ENCODE data around the gene DIO1. TPM values are rescaled to one million over a fixed set of nuclear protein-coding genes. Genes with fewer than 3 reads are reported as not detected.

The DIO1 gene
- polyA plus RNA-seq, 1 donor from 2014 or later: not detected

DNA sequence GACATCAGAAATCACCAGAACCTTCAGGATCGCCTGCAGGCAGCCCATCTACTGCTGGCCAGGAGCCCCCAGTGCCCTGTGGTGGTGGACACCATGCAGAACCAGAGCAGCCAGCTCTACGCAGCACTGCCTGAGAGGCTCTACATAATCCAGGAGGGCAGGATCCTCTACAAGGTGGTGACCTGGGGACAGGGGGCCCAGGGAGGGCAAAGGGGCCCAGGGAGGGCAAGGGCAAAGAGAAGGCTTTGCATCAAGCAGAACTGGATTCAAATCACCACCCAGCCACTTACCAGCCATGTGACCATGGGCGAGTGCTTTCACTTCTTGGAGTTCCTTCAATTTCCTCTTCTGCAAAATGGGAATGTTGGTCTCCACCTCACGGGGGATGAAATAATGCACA is 12.1 kb downstream of the DIO1 start:
- H3F3A ChIP-seq (ENCODE audit: insufficient read depth, low read length, poor library complexity, severe bottlenecking): no peaks in the 10 kb centered on the region
- no peaks in the 10 kb centered on the region for H3K9me2 ChIP-seq (ENCODE audit: insufficient read depth, low read length)
- H3K9me3 ChIP-seq (ENCODE audit: low read length): no peaks in the 10 kb centered on the region
- H3K36me3 ChIP-seq (ENCODE audit: insufficient read depth, low read length): no peaks in the 10 kb centered on the region
- TF ChIP-seq SMC3 (conservative IDR thresholded peaks at IDR 0.05; ENCODE audit: poor library complexity): no peak
- TF ChIP-seq EZH2 (IDR thresholded peaks at IDR 0.05; ENCODE audit: borderline replicate concordance, insufficient read depth, low read length, poor library complexity, severe bottlenecking): no peak
- TF ChIP-seq TAF1 (IDR thresholded peaks at IDR 0.05; ENCODE audit: low read depth): no peak
- no peak for TF ChIP-seq REST (IDR thresholded peaks at IDR 0.05; ENCODE audit: borderline replicate concordance)
- no peak for TF ChIP-seq EP300 (conservative IDR thresholded peaks at IDR 0.05; ENCODE audit: poor library complexity, severe bottlenecking)
- no peak for TF ChIP-seq MXI1 (conservative IDR thresholded peaks at IDR 0.05; ENCODE audit: poor library complexity, severe bottlenecking)
- TF ChIP-seq POLR2AphosphoS5 (IDR thresholded peaks at IDR 0.05): no peak
- TF ChIP-seq, protein P1, sequence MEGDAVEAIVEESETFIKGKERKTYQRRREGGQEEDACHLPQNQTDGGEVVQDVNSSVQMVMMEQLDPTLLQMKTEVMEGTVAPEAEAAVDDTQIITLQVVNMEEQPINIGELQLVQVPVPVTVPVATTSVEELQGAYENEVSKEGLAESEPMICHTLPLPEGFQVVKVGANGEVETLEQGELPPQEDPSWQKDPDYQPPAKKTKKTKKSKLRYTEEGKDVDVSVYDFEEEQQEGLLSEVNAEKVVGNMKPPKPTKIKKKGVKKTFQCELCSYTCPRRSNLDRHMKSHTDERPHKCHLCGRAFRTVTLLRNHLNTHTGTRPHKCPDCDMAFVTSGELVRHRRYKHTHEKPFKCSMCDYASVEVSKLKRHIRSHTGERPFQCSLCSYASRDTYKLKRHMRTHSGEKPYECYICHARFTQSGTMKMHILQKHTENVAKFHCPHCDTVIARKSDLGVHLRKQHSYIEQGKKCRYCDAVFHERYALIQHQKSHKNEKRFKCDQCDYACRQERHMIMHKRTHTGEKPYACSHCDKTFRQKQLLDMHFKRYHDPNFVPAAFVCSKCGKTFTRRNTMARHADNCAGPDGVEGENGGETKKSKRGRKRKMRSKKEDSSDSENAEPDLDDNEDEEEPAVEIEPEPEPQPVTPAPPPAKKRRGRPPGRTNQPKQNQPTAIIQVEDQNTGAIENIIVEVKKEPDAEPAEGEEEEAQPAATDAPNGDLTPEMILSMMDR (IDR thresholded peaks at IDR 0.05; ENCODE audit: poor library complexity, severe bottlenecking): no peak
- no peak for TF ChIP-seq RAD21 (conservative IDR thresholded peaks at IDR 0.05)
- no peaks in the 10 kb centered on the region for H3K79me2 ChIP-seq (replicated peaks; ENCODE audit: insufficient read depth, low read length)
- H3K27ac ChIP-seq (ENCODE audit: low read length): no peak overlapping the region
- H2AFZ ChIP-seq (ENCODE audit: low read depth, low read length): no peak overlapping the region
- H3K27me3 ChIP-seq (ENCODE audit: insufficient read depth, low read depth, low read length): no peaks in the 10 kb centered on the region
- H3K9ac ChIP-seq (ENCODE audit: low read length): no peak overlapping the region
- H4K20me1 ChIP-seq (ENCODE audit: insufficient read depth): no peaks in the 10 kb centered on the region
- no peak overlapping the region for H3K4me3 ChIP-seq (ENCODE audit: low read length)
- no peak overlapping the region for H3K4me2 ChIP-seq (ENCODE audit: low read length)

GRCh38 chr1:53909946-53910345 is 16.0 kb downstream of the DIO1 start:
- no peak overlapping the region for H3K4me3 ChIP-seq (ENCODE audit: low read length)
- no peaks in the 10 kb centered on the region for H3K79me2 ChIP-seq (replicated peaks; ENCODE audit: insufficient read depth, low read length)
- TF ChIP-seq POLR2AphosphoS5 (IDR thresholded peaks at IDR 0.05) (no peak), MXI1 (conservative IDR thresholded peaks at IDR 0.05; ENCODE audit: poor library complexity, severe bottlenecking) (no peak), TAF1 (IDR thresholded peaks at IDR 0.05; ENCODE audit: low read depth) (no peak), EZH2 (IDR thresholded peaks at IDR 0.05; ENCODE audit: borderline replicate concordance, insufficient read depth, low read length, poor library complexity, severe bottlenecking) (no peak), EP300 (conservative IDR thresholded peaks at IDR 0.05; ENCODE audit: poor library complexity, severe bottlenecking) (no peak), RAD21 (conservative IDR thresholded peaks at IDR 0.05) (no peak), REST (IDR thresholded peaks at IDR 0.05; ENCODE audit: borderline replicate concordance) (no peak), SMC3 (conservative IDR thresholded peaks at IDR 0.05; ENCODE audit: poor library complexity) (no peak)
- TF ChIP-seq, protein P1 (IDR thresholded peaks at IDR 0.05; ENCODE audit: poor library complexity, severe bottlenecking): no peak
- no peak overlapping the region for H3K27ac ChIP-seq (ENCODE audit: low read length)
- no peak overlapping the region for H2AFZ ChIP-seq (ENCODE audit: low read depth, low read length)
- no peaks in the 10 kb centered on the region for H3F3A ChIP-seq (ENCODE audit: insufficient read depth, low read length, poor library complexity, severe bottlenecking)
- H3K4me2 ChIP-seq (ENCODE audit: low read length): no peak overlapping the region
- no peaks in the 10 kb centered on the region for H4K20me1 ChIP-seq (ENCODE audit: insufficient read depth)
- H3K36me3 ChIP-seq (ENCODE audit: insufficient read depth, low read length): no peaks in the 10 kb centered on the region
- no peaks in the 10 kb centered on the region for H3K27me3 ChIP-seq (ENCODE audit: insufficient read depth, low read depth, low read length)
- H3K9ac ChIP-seq (ENCODE audit: low read length): no peak overlapping the region
- H3K9me3 ChIP-seq (ENCODE audit: low read length): no peaks in the 10 kb centered on the region
- H3K9me2 ChIP-seq (ENCODE audit: insufficient read depth, low read length): no peaks in the 10 kb centered on the region
